ENCODE data around the gene DYSF. TPM values are rescaled to one million over a fixed set of nuclear protein-coding genes. Genes with fewer than 3 reads are reported as not detected.

DYSF gene
- total RNA-seq, 1 donor from 2014 or later = 112 TPM

DNA sequence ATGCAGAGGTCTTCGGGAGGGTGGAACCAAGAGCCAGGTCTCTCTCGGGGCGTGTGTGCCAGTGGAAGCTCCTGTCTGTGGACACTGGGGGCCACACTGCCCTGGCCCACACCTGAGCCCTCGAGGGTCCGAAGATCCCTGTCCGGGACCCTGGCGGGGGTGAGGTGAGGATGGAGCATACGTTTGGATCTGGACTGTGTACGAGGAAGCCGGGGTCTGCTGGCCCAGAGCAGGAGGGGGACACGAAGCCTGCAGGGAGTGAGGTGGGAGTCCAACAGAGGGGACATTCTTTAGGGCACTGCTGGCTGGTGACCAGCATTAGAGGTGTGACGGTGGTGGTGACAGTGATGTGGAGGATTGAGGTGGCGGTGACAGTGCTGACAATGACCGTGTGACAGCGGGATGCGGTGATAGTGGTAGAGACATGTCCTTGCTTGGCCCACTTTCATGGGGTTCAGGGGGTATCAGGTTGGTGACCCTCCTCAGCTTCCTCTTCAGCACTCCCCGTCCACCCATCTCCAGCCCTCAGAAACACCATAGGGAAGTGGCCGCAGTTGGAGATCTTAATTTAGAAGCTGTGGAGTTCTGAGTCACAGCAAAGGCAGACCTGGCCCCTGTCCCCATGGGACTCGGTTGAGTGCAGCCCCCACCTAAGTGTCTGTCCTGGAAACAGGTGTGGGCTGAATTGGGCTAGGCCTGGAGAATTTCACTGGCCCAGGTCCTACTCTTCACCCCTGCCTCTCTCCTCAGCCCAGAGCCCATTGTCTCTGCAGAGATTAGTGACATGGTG lies 252.0 kb downstream of the DYSF start:
- Mint-ChIP-seq H3K36me3 (ENCODE audit: low read depth) (no peaks in the 10 kb centered on the region), H3K9me3 (ENCODE audit: low read depth) (no peaks in the 10 kb centered on the region), H3K27ac (ENCODE audit: unreplicated experiment) (peak overlapping the region; percentile 22), H3K4me1 (ENCODE audit: low read depth) (peaks cover 18% of the 10 kb centered on the region), H3K4me3 (ENCODE audit: unreplicated experiment) (no peak overlapping the region), H3K27me3 (ENCODE audit: low read depth) (peaks cover 14% of the 10 kb centered on the region)
- peak; percentile 69 for DNase-seq (ENCODE audit: low spot score)
- TF ChIP-seq, protein P1, sequence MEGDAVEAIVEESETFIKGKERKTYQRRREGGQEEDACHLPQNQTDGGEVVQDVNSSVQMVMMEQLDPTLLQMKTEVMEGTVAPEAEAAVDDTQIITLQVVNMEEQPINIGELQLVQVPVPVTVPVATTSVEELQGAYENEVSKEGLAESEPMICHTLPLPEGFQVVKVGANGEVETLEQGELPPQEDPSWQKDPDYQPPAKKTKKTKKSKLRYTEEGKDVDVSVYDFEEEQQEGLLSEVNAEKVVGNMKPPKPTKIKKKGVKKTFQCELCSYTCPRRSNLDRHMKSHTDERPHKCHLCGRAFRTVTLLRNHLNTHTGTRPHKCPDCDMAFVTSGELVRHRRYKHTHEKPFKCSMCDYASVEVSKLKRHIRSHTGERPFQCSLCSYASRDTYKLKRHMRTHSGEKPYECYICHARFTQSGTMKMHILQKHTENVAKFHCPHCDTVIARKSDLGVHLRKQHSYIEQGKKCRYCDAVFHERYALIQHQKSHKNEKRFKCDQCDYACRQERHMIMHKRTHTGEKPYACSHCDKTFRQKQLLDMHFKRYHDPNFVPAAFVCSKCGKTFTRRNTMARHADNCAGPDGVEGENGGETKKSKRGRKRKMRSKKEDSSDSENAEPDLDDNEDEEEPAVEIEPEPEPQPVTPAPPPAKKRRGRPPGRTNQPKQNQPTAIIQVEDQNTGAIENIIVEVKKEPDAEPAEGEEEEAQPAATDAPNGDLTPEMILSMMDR (IDR thresholded peaks at IDR 0.05) = no peak

DNA sequence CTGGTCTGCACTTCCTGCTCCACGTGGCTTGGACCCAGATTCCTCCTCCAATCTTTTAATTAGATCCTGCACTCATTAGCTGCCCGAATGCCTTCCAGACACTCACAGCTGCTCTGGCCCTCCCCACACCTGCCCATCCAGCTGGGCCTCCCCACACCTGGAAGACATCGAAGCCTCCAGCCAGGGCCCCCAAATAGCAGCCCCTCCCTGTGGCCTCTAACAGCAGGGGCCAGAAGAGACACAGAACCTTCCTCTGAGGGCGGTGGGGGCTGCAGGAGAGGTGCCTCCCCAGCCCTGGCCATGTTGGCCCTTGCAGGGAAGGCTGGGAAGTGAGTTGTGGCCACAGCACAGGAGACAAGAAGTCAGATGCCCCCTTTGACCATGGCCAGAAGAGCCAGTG lies 252.8 kb downstream of the DYSF start:
- TF ChIP-seq, protein P1 (IDR thresholded peaks at IDR 0.05) = no peak
- H3K36me3 Mint-ChIP-seq (ENCODE audit: low read depth) = no peaks in the 10 kb centered on the region
- H3K27me3 Mint-ChIP-seq (ENCODE audit: low read depth) = peaks cover 14% of the 10 kb centered on the region
- H3K9me3 Mint-ChIP-seq (ENCODE audit: low read depth) = no peaks in the 10 kb centered on the region
- H3K27ac Mint-ChIP-seq (ENCODE audit: unreplicated experiment) = no peak overlapping the region
- peaks cover 19% of the 10 kb centered on the region for H3K4me1 Mint-ChIP-seq (ENCODE audit: low read depth)
- no peak overlapping the region for H3K4me3 Mint-ChIP-seq (ENCODE audit: unreplicated experiment)
- DNase-seq (ENCODE audit: low spot score) = peak; percentile 56

DNA sequence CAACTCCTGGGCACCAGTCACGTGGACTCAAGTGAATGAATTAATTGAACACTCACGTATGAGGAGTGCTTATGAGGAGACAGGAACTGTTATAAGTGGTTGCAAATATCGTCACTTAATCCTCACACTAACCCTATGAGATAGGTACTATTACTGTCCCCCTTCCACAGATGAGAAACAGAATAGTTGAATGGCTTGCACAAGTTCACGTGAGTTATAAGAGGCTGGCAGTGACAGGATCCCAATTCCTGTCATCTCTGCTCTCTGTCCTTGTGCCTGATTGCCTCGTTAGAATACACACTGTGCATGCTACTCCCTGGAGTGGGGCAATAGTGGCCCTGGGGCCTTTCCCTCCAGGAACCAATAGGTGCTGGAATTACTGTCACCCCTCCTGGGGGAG lies 253.5 kb downstream of the DYSF start:
- no peak overlapping the region for H3K4me3 Mint-ChIP-seq (ENCODE audit: unreplicated experiment)
- TF ChIP-seq, protein P1 (IDR thresholded peaks at IDR 0.05) = no peak
- H3K27ac Mint-ChIP-seq (ENCODE audit: unreplicated experiment) = no peak overlapping the region
- peak; percentile 20 for DNase-seq (ENCODE audit: low spot score)
- H3K9me3 Mint-ChIP-seq (ENCODE audit: low read depth) = no peaks in the 10 kb centered on the region
- no peaks in the 10 kb centered on the region for H3K36me3 Mint-ChIP-seq (ENCODE audit: low read depth)
- peaks cover 14% of the 10 kb centered on the region for H3K27me3 Mint-ChIP-seq (ENCODE audit: low read depth)
- H3K4me1 Mint-ChIP-seq (ENCODE audit: low read depth) = peaks cover 21% of the 10 kb centered on the region

DNA sequence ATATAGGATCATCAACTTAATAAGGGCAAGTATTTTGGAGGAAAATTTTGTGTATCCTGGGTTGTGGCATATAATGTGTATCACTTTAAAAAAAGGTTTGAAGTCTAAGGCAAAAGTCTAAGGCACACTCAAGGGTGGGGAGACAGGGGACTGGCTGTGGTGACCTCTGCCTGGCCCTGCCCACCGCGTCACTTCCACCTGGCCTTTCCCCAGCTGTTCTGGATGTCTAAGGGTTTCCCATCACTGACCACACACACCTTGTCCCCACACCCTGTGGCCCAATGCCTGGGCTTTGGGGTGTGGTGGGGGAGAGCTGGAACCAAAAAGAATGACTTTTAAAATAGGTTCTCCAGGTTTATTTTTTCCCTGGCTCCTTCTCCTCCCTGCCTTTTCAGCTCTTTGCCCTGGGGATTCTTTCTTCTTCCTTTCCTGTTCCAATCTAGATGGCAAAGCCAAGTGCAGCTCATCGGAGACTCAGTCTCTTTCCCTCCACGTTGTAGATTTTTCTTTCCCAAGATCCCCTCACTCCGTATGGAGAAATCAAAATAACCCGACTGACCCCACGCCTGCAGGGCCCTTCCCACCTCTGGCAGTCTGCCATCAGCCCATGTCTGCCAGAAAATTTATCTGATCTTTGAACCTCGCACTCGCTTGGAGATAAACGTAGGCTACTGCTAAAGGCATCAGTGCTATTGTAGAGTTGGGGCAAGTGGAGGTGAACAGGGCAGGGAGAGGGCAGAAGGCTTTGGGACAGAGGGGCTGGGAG lies 257.2 kb downstream of the DYSF start:
- Mint-ChIP-seq H3K27ac (ENCODE audit: unreplicated experiment) (no peak overlapping the region), H3K27me3 (ENCODE audit: low read depth) (peaks cover 7% of the 10 kb centered on the region), H3K9me3 (ENCODE audit: low read depth) (no peaks in the 10 kb centered on the region), H3K4me1 (ENCODE audit: low read depth) (peaks cover 16% of the 10 kb centered on the region), H3K36me3 (ENCODE audit: low read depth) (no peaks in the 10 kb centered on the region), H3K4me3 (ENCODE audit: unreplicated experiment) (no peak overlapping the region)
- DNase-seq (ENCODE audit: low spot score) = peak; percentile 59
- TF ChIP-seq, protein P1 (IDR thresholded peaks at IDR 0.05) = no peak

DNA sequence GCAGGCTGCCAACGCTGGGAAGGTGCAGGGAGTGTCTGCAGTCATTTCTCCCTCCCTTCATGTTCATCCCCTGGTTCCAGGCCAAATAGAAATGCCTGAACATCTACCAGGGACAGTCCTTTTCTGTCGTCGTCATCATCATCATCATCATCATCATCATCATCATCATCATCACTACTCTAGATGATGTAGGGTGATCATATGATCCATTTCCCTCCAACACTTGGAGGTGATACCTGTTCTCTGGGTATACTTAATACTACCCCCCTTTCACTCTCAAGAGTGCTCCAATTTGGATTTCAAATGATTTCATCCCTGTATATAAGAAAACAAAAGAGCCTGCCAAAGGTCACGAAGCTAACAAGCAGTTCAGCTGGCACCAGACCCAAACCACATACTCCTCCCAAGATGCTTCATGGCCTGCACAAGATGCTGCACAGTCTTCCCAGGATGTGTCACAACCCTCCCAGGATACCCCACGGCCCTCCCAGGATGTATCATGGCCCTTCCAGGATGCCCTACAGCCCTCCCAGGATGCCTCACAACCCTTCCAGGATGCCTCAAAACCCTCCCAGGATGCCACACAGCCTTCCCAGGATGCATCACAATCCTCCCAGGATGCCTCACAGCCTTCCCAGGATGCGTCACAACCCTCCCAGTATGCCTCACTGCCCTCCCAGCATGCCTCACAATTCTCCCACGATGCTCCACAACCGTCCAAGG lies 257.9 kb downstream of the DYSF start:
- H3K27ac Mint-ChIP-seq (ENCODE audit: unreplicated experiment) = no peak overlapping the region
- no peaks in the 10 kb centered on the region for H3K36me3 Mint-ChIP-seq (ENCODE audit: low read depth)
- TF ChIP-seq, protein P1 (IDR thresholded peaks at IDR 0.05) = no peak
- peaks cover 13% of the 10 kb centered on the region for H3K4me1 Mint-ChIP-seq (ENCODE audit: low read depth)
- H3K4me3 Mint-ChIP-seq (ENCODE audit: unreplicated experiment) = no peak overlapping the region
- H3K27me3 Mint-ChIP-seq (ENCODE audit: low read depth) = peaks cover 4% of the 10 kb centered on the region
- peak; percentile 30 for DNase-seq (ENCODE audit: low spot score)
- H3K9me3 Mint-ChIP-seq (ENCODE audit: low read depth) = no peaks in the 10 kb centered on the region
